SJSA1 (cell line): ENCODE data around the gene PPP6R3. TPM values are rescaled to one million over a fixed set of nuclear protein-coding genes. Genes with fewer than 3 reads are reported as not detected.
"Not testable (repeated sequence)": the region's sequence is repeated elsewhere in the genome, so short reads cannot be mapped to it uniquely, and the experiment has no call there.

ENCODE experiments used
- DNase-seq, 2 experiments: peaks; one replicate each; pipeline ENCODE4 v3.0.0-alpha.2; 2015 to 2020; ENCODE audit warnings: low spot score in 2 of 2, low read depth in 1 of 2
- H3K27ac ChIP-seq: fragments of 250-450 bp; sonication (Bioruptor Pico); 2 replicates; pipeline ENCODE4 v1.5.1; 2020; ENCODE audit warnings: mild to moderate bottlenecking, moderate library complexity
- H3K27me3 ChIP-seq: fragments of 250-450 bp; sonication (Bioruptor Pico); replicated peaks from 2 replicates; pipeline ENCODE4 v1.5.1; 2020; ENCODE audit warnings: mild to moderate bottlenecking, moderate library complexity
- H3K36me3 ChIP-seq: fragments of 250-450 bp; sonication (Bioruptor Pico); 2 replicates; pipeline ENCODE4 v1.5.1; 2020; ENCODE audit warnings: mild to moderate bottlenecking
- H3K4me1 ChIP-seq: fragments of 250-450 bp; sonication (Bioruptor Pico); replicated peaks from 2 replicates; pipeline ENCODE4 v1.6.1; 2021; ENCODE audit warnings: mild to moderate bottlenecking
- H3K4me3 ChIP-seq: fragments of 250-450 bp; sonication (Bioruptor Pico); 2 replicates; pipeline ENCODE4 v1.5.1; 2020; ENCODE audit warnings: mild to moderate bottlenecking
- H3K9me3 ChIP-seq: fragments of 250-450 bp; sonication (Bioruptor Pico); replicated peaks from 2 replicates; pipeline ENCODE4 v1.5.1; 2020; ENCODE audit warnings: mild to moderate bottlenecking
- total RNA-seq: library from RNA; depleted of rRNA; stranded (reverse); fragments of >200 nt; shearing (Covaris generic); gene quantifications from 2 replicates; pipeline ENCODE4 v1.2.3, GENCODE V29; 2014

Gene PPP6R3
- total RNA-seq, 1 experiment from 2014 or later: 279 TPM

DNA sequence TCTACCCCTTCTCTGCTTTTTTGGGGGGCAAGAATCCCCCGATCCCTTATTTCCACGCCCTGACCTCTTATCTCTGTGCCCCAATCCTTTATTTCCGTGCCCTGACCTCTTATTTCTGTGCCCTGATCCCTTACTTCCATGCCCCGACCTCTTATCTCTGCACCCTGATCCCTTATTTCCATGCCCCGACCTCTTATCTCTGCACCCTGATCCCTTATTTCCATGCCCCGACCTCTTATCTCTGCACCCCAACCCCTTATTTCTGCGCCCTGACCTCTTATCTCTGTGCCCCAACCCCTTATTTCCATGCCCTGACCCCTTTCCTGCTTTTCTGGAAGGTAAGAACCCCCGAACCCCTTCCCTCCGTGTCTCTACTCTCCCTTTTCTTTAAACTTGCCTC lies 163.2 kb downstream of the PPP6R3 start:
- not testable (repeated sequence) for H3K4me3 ChIP-seq, H3K27me3 ChIP-seq, DNase-seq, H3K27ac ChIP-seq, H3K9me3 ChIP-seq, H3K4me1 ChIP-seq, H3K36me3 ChIP-seq

DNA sequence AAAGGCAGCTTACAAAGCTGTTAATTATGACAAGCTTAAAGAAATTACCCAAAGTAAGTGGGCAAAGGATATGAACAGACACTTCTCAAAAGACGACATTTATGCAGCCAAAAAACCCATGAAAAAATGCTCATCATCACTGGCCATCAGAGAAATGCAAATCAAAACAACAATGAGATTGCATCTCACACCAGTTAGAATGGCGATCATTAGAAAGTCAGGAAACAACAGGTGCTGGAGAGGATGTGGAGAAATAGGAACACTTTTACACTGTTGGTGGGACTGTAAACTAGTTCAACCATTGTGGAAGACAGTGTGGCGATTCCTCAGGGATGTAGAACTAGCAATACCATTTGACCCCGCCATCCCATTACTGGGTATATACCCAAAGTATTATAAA lies 164.5 kb downstream of the PPP6R3 start:
- H3K27me3 ChIP-seq: peaks cover 14% of the 10 kb centered on the region
- H3K4me1 ChIP-seq, H3K27ac ChIP-seq, DNase-seq, H3K9me3 ChIP-seq, H3K4me3 ChIP-seq, H3K36me3 ChIP-seq: not testable (repeated sequence)

DNA sequence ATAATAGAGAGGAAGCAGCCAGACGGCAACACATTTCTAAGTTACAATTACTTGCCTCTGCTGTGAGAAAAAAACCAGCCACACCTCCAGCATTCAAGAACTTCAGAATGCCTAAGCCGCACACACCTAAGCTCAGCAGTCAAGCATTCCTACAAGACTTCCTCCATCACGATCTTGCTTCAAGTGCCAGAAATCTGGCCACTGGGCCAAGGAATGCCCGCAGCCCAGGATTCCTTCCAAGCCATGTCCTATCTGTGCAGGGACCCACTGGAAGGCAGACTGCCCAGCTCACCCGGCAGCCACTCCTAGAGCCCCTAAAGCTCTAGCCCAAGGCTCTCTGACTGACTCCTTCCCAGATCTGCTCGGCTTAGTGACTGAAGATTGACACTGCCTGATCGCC lies 165.7 kb downstream of the PPP6R3 start:
- peaks cover 26% of the 10 kb centered on the region for H3K27me3 ChIP-seq
- DNase-seq, H3K27ac ChIP-seq, H3K4me3 ChIP-seq, H3K9me3 ChIP-seq, H3K36me3 ChIP-seq, H3K4me1 ChIP-seq: not testable (repeated sequence)

DNA sequence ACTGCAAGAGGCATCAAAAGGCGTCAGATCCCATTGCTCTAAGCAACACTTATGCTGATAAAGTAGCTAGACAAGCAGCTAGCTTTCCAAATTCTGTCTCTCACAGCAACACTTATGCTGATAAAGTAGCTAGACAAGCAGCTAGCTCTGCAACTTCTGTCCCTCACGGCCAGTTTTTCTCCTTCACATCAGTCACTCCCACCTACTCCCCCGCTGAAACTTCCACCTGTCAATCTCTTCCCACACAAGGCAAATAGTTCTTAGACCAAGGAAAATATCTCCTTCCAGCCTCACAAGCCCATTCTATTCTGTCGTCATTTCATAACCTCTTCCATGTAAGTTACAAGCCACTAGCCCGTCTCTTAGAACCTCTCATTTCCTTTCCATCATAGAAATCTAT lies 168.3 kb downstream of the PPP6R3 start:
- not testable (repeated sequence) for DNase-seq, H3K9me3 ChIP-seq, H3K4me3 ChIP-seq, H3K4me1 ChIP-seq, H3K27ac ChIP-seq, H3K36me3 ChIP-seq
- H3K27me3 ChIP-seq: peaks cover 28% of the 10 kb centered on the region

DNA sequence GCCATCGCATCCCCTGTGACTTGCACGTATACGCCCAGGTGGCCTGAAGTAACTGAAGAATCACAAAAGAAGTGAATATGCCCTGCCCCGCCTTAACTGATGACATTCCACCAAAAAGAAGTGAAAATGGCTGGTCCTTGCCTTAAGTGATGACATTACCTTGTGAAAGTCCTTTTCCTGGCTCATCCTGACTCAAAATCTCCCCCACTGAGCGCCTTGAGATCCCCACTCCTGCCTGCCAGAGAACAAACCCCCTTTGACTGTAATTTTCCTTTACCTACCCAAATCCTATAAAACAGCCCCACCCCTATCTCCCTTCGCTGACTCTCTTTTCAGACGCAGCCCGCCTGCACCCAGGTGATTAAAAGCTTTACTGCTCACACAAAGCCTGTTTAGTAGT lies 171.8 kb downstream of the PPP6R3 start:
- H3K27me3 ChIP-seq: peaks cover 38% of the 10 kb centered on the region
- not testable (repeated sequence) for H3K4me1 ChIP-seq, H3K4me3 ChIP-seq, H3K36me3 ChIP-seq, H3K27ac ChIP-seq, H3K9me3 ChIP-seq, DNase-seq

DNA sequence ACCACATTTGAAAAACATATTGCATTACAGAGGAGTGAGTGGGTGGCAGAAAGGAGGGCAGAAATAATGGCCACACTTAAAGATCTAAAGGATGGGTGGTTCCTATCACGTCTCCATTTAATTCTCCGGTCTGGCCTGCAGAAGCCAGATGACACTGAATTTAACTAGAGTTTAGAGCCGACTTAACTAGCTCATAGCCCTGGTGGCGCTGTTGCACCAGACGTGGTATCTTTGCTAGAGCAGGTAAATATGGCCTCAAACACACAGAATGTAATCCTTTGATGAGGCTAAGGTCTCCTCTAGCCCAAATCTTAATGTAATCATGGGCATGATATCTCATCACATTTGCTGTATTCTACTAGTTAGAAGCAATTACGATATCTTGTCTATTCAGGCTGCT lies 172.2 kb downstream of the PPP6R3 start:
- no peak overlapping the region for H3K4me3 ChIP-seq
- H3K9me3 ChIP-seq: no peaks in the 10 kb centered on the region
- no peaks in the 10 kb centered on the region for H3K4me1 ChIP-seq
- no peak for DNase-seq
- no peaks in the 10 kb centered on the region for H3K36me3 ChIP-seq
- H3K27me3 ChIP-seq: peaks cover 38% of the 10 kb centered on the region
- H3K27ac ChIP-seq: no peak overlapping the region

DNA sequence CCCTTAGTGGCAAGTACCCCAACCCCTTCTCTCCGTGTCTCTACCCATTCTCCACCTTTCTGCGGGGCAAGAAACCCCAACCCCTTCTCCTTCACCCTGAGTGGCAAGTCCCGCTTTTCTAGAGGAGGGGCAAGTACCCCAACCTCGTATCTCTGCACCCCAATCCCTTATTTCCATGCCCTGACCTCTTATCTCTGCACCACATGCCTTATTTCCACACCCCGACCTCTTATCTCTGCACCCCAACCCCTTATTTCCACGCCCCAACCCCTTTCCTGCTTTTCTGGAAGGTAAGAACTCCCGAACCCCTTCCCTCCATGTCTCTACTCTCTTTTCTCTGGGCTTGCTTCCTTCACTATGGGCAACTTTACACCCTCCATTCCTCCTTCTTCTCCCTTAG lies 174.1 kb downstream of the PPP6R3 start:
- H3K27me3 ChIP-seq: peaks cover 35% of the 10 kb centered on the region
- H3K4me1 ChIP-seq, H3K36me3 ChIP-seq, H3K27ac ChIP-seq, H3K9me3 ChIP-seq, H3K4me3 ChIP-seq, DNase-seq: not testable (repeated sequence)

DNA sequence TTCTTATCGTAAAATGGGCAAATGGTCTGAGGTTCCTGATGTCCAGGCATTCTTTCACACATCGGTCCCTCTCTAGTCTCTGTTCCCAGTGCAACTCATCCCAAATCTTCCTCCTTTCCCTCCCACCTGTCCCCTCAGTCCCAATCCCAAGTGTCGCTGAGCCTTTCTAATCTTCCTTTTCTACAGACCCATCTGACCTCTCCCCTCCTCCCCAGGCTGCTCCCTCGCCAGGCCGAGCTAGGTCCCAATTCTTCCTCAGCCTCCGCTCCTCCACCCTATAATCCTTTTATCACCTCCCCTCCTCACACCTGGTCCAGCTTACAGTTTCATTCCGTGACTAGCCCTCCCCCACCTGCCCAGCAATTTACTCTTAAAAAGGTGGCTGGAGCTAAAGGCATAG lies 174.6 kb downstream of the PPP6R3 start:
- not testable (repeated sequence) for H3K4me3 ChIP-seq, H3K36me3 ChIP-seq, H3K4me1 ChIP-seq, DNase-seq, H3K27ac ChIP-seq, H3K9me3 ChIP-seq
- H3K27me3 ChIP-seq: peaks cover 38% of the 10 kb centered on the region

DNA sequence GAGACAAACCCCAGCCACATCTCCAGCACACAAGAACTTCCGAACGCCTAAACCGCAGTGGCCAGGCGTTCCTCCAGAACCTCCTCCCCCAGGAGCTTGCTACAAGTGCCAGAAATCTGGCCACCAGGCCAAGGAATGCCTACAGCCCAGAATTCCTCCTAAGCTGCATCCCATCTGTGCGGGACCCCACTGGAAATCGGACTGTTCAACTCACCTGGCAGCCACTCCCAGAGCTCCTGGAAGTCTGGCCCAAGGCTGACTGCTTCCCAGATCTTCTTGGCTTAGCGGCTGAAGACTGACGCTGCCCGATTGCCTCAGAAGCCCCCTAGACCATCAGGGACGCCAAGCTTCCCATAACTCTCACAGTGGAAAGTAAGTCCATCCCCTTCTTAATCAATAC lies 175.3 kb downstream of the PPP6R3 start:
- not testable (repeated sequence) for H3K9me3 ChIP-seq, DNase-seq, H3K4me3 ChIP-seq, H3K36me3 ChIP-seq, H3K4me1 ChIP-seq, H3K27ac ChIP-seq
- H3K27me3 ChIP-seq: peaks cover 37% of the 10 kb centered on the region

DNA sequence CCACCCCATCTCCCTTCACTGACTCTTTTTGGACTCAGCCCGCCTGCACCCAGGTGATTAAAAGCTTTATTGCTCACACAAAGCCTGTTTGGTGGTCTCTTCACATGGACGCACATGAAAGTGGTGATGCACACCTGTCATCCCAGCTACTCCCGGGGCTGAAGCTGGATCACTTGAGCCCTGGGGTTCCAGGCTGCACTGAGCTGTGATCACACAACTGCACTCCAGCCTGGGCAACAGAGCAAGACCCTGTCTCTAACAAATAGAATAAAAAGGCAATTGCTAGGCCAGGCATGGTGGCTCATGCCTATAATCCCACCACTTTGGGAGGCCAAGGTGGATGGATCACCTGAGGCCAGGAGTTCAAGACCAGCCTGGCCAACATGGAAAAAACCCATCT lies 178.8 kb downstream of the PPP6R3 start:
- not testable (repeated sequence) for H3K27ac ChIP-seq, H3K36me3 ChIP-seq, DNase-seq, H3K4me3 ChIP-seq, H3K4me1 ChIP-seq, H3K9me3 ChIP-seq
- H3K27me3 ChIP-seq: peaks cover 44% of the 10 kb centered on the region

DNA sequence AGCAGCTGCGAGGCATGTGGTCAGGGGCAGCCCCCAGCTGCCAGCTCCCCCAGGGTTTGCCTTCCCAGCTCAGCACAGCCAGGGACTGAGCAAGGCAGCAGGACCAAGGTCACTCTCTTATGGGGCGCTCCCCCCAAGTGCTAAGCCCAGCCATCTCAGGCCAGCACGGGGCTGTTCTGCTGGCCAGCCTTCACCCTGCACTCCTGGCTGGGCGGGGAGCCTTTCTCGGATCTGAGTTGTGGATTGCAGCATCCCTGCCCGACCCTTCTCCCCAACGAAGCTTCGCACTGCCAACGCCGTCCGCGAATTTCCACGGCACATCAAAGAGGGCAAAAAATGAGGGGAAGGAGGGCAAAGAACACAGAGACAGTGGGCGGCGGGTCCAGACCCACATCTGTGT lies 181.3 kb downstream of the PPP6R3 start:
- H3K27ac ChIP-seq: no peak overlapping the region
- peaks cover 9% of the 10 kb centered on the region for H3K9me3 ChIP-seq
- no peaks in the 10 kb centered on the region for H3K4me1 ChIP-seq
- no peak overlapping the region for H3K4me3 ChIP-seq
- DNase-seq: no peak
- peaks cover 44% of the 10 kb centered on the region for H3K27me3 ChIP-seq
- H3K36me3 ChIP-seq: no peaks in the 10 kb centered on the region

DNA sequence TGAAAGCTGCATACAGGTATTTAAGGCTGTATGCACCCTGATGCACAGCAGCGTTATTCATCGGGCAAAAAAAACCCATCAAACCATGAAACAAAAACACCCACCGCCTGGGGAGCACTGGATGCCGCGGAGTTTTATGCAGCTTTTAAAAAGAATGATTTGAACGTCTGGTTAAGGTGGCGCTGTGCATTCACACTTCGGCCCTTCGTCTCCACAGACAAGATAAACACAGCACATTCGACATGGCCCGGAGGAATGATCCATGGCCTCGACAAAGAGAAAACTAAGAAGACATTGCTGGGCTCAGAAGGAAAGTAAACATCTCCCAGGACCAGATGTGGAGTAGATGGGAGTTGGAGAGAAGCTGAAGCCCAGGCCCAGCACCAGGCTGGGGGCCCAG lies 183.0 kb downstream of the PPP6R3 start:
- H3K27me3 ChIP-seq: peaks cover 45% of the 10 kb centered on the region
- H3K36me3 ChIP-seq: no peaks in the 10 kb centered on the region
- no peak overlapping the region for H3K4me3 ChIP-seq
- H3K27ac ChIP-seq: no peak overlapping the region
- H3K4me1 ChIP-seq: no peaks in the 10 kb centered on the region
- H3K9me3 ChIP-seq: peaks cover 17% of the 10 kb centered on the region
- DNase-seq: no peak

DNA sequence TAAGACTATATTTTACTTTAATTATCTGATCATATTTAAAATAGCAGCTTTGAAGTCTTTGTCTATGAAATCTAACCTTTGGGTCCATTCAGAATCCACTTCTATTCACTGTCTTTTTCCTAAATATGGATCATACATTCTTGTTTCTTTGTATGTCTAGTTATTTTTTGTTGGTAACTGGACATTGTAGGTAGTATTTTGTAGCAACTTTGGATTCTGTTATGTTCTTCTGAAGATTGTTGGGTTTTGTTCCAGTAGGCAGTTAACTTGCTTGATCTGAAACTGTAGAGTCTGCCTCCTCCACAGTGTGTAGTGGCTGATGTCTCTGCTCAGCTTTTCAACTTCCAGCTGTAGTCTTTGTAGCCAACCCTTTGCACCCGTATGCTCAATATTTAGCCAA lies 186.3 kb downstream of the PPP6R3 start:
- no peak for DNase-seq

DNA sequence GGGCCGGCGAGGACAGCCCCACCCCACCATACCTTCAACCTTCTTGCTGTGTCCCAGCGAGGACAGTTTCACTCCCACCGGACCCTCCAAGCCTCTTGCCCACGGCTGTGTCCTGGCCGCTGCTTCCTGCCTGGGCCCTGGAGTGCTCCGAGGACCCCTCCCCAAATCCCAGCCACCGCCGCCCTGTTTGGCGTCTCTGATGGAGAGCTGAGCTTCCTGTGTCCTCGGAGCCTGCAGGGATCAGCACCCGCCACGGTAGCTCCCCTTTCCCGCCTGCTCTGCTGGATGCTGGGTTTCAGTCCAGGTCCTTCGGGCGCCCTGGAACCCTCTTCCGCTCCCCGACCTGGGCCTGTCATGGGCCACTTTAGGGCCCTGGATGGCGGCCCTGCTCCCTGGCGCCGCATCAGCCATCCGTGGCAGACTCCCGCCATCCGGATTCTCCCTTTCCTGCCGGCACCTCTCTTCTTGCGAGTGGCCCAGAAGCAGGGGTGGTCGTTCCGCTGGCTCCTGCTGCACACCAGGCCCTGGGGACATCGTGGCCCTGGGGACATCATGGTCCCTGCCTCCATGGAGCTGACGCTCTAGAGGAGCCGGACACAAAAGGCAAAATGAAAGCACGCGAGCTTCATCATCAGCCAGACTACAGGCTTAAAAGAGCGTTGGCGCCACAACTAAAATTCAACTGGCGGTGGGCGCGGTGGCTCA lies 189.5 kb downstream of the PPP6R3 start:
- H3K27me3 ChIP-seq: peaks cover 25% of the 10 kb centered on the region

More for the DNA sequence above, 186.3 kb downstream of the PPP6R3 start:
- Histone ChIP-seq H3K4me1 (no peaks in the 10 kb centered on the region), H3K27me3 (peaks cover 36% of the 10 kb centered on the region), H3K27ac (no peak overlapping the region), H3K9me3 (peaks cover 17% of the 10 kb centered on the region), H3K4me3 (no peak overlapping the region), H3K36me3 (no peaks in the 10 kb centered on the region)

DNA sequence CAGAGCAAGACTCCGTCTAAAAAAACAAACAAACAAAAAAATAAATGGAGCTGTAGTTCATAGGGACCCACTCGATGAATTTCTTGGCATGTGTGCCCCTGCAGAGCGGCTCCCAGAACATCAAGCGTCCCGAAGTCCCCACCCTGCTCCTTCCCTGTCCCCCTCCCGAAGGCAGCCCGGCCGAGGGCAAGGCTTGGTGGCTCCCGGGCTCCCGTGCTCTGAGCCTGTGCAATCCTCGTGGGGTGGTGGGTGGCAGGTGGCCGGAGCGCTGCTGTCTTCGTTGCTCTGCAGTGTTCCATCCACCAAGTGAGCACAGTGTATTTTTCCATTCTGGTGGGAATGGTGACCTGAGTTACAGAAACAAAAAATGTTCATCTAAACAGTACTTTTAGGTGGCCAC lies 190.2 kb downstream of the PPP6R3 start:
- no peaks in the 10 kb centered on the region for H3K4me1 ChIP-seq
- H3K9me3 ChIP-seq: peaks cover 16% of the 10 kb centered on the region
- DNase-seq: peak in 1 of 2 experiments; percentile 49
- H3K27ac ChIP-seq: no peak overlapping the region
- H3K4me3 ChIP-seq: no peak overlapping the region
- H3K27me3 ChIP-seq: peaks cover 33% of the 10 kb centered on the region
- H3K36me3 ChIP-seq: no peaks in the 10 kb centered on the region

More for the DNA sequence above, 189.5 kb downstream of the PPP6R3 start:
- DNase-seq: peak in 1 of 2 experiments; percentile 50
- peaks cover 17% of the 10 kb centered on the region for H3K9me3 ChIP-seq
- H3K4me3 ChIP-seq: no peak overlapping the region
- H3K4me1 ChIP-seq: no peaks in the 10 kb centered on the region
- H3K27ac ChIP-seq: no peak overlapping the region
- no peaks in the 10 kb centered on the region for H3K36me3 ChIP-seq
